PC-9 (cell line): ENCODE data around the gene LRP1.

Experiments
- CTCF ChIP-seq: fragments of 200-600 bp; sonication (generic); conservative IDR thresholded peaks from 2 replicates; pipeline ENCODE4 v1.6.1; 2017; ENCODE audit warnings: mixed run types, antibody characterized with exemption, mild to moderate bottlenecking, moderate library complexity
- EZH2 ChIP-seq: fragments of 200-600 bp; sonication (generic); IDR thresholded peaks from 2 replicates; pipeline ENCODE4 v1.8.0; 2017; ENCODE audit warnings: antibody characterized with exemption, low read depth

DNA sequence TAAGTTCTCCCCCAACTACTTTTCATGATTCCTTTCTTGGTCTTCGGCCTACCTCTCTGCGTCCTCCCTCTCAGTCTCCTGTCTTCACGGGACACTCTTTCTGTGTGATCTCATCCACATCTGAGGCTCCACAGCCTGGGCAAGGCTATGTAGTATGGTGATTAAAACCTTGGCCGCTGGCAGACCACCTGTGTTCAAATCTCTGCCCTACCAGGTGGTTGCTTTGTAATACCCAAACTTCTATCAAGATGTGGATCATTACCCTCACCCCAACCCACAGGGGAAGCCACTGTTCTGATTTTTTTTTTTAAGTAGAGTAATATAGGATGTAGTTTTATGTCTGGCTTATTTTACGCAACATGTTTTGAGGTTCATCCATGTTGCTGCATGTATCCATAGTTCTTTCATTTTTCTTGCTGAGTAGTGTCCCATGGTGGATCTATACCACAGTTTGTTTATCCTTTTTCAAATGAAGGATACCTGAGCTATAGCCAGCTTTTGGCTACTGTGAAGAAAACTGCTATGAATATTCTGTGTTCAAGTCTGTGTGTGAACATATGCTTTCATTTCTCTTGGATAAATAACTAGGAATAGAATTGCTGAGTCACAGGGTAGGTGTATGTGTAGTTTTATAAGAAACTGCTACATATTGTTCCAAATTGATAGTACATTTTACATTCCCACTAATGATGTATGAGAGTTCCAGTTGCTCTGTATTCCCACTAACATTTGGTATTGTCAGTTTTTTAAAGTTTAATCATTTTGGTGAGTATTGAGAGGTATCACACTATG is 8.8 kb upstream of the LRP1 start:
- TF ChIP-seq CTCF (no peak), EZH2 (no peak)
